Stomach (tissue), 9 donors: ENCODE results near the gene PITX1. TPM values are rescaled to one million over a fixed set of nuclear protein-coding genes. Genes with fewer than 3 reads are reported as not detected.

Source experiments
- DNase-seq, 2 donors: peaks; one replicate each; pipeline versions ENCODE4 v3.0.0 to v3.0.0-alpha.2; 2013 to 2019
- H3K27ac ChIP-seq, 5 donors: fragments of 200-600 bp in 4 of 5; sonication (generic) in 4 of 5; one replicate each; pipeline ENCODE4 v1.5.1; 2013 to 2019; ENCODE audit warnings: mild to moderate bottlenecking in 1 of 5, moderate library complexity in 1 of 5
- H3K27me3 ChIP-seq, 3 donors: fragments of 200-600 bp; sonication (generic); one replicate each; pipeline ENCODE4 v1.5.1; 2017 to 2019; ENCODE audit warnings: mixed run types in 1 of 3
- H3K36me3 ChIP-seq, 4 donors: fragments of 200-600 bp; sonication (generic); 1 replicate in 3 of 4; 2 replicates in 1 of 4; pipeline ENCODE4 v1.5.1; 2016 to 2019
- H3K4me1 ChIP-seq, 4 donors: fragments of 200-600 bp; sonication (generic); one replicate each; pipeline ENCODE4 v1.5.1; 2016 to 2019
- H3K4me3 ChIP-seq, 4 donors: fragments of 200-600 bp; sonication (generic) in 3 of 4; one replicate each; pipeline ENCODE4 v1.5.1; 2016 to 2019; ENCODE audit warnings: mild to moderate bottlenecking in 1 of 4
- H3K9me3 ChIP-seq, 4 donors: fragments of 200-600 bp; sonication (generic); one replicate each; pipeline ENCODE4 v1.5.1; 2016 to 2019
- EP300 ChIP-seq: sonication (generic); formaldehyde crosslinking; IDR thresholded peaks from one replicate; pipeline ENCODE4 v1.6.1; 2017; ENCODE audit warnings: antibody characterized with exemption
- POLR2A ChIP-seq, 4 donors: fragments of 450-650 bp; IDR thresholded peaks; one replicate each; pipeline ENCODE4 v1.6.1; 2016; ENCODE audit warnings: antibody characterized with exemption in 4 of 4, control low read depth in 2 of 4, mild to moderate bottlenecking in 1 of 4, moderate library complexity in 1 of 4
- POLR2AphosphoS5 ChIP-seq, 3 donors: sonication (generic); formaldehyde crosslinking; IDR thresholded peaks; one replicate each; pipeline ENCODE4 v1.6.1; 2016; ENCODE audit warnings: antibody characterized with exemption in 3 of 3
- WGBS, 5 donors: extraction: QIAGEN DNeasy Blood & Tissue Kit in 3 of 5; methylation state at CpG; one replicate each; pipeline versions ENCODE4 v1.1.5 to v1.1.7; 2013 to 2018; 5-methylcytosine and 5-hydroxymethylcytosine counted together
- intact Hi-C: fragments of 100-400 bp; cut with DNase I; formaldehyde crosslinking; loops from one replicate; pipeline ENCODE4 v1.15.1; 2023; ENCODE audit warnings: low total_unique reads
- polyA plus RNA-seq, 3 donors: library from polyadenylated mRNA; stranded (reverse); fragments of 200-250 nt; gene quantifications; one replicate each; pipeline ENCODE4 v1.2.3, GENCODE V29; 2013
- total RNA-seq, 5 donors: library from RNA; depleted of rRNA; stranded (reverse); fragments of >200 nt; gene quantifications; one replicate each; pipeline versions ENCODE4 v1.1.0 to v1.2.3, GENCODE V29; 2014 to 2016
- TF ChIP-seq, protein P1 (sequence below), 7 experiments: fragments of 450-650 bp in 4 of 7; fragments of 200-600 bp in 3 of 7; sonication (generic) in 3 of 7; IDR thresholded peaks; one replicate each; pipeline ENCODE4 v1.5.1; 2016 to 2019; ENCODE audit warnings: antibody characterized with exemption in 7 of 7, control low read depth in 2 of 7, mild to moderate bottlenecking in 1 of 7
- donor health status: healthy with polysubstance abuse.
- donor health status: Bipolar disorder and iron deficiency.
- donor health status: healthy.

PITX1 gene
- total and polyA plus RNA-seq, 8 donors = 30.3 to 149 (median 45.6) TPM

- DNase-seq = no peak
- H3K9me3 ChIP-seq = peaks cover 0 to 8% (median 4%) of the 10 kb centered on the region in 4 donors
- no peak overlapping the region for H3K4me3 ChIP-seq
- WGBS, 5 donors = 72 to 88% (median 82%) methylated on average over 11 of the region's 11 CpGs
- peak overlapping the region in 4 of 5 donors; percentile 86 to 94 (median 94) for H3K27ac ChIP-seq
- H3K27me3 ChIP-seq = peaks cover 6 to 54% (median 28%) of the 10 kb centered on the region in 3 donors
- H3K36me3 ChIP-seq = peaks cover 0 to 8% (median 0%) of the 10 kb centered on the region in 4 donors
- no peak for TF ChIP-seq EP300
- intact Hi-C loops = no loop called here
- peaks cover 19 to 60% (median 36%) of the 10 kb centered on the region in 4 donors for H3K4me1 ChIP-seq
Measured at GRCh38 chr5:135024956-135025729, 8.9 kb downstream of the PITX1 start.

GRCh38 chr5:135020111-135020895 is 13.7 kb downstream of the PITX1 start:
- H3K36me3 ChIP-seq = no peaks in the 10 kb centered on the region
- no peak overlapping the region for H3K4me3 ChIP-seq
- peak overlapping the region in 3 of 5 donors; percentile 3 to 70 (median 57) for H3K27ac ChIP-seq
- DNase-seq = peak in 1 of 2 donors; percentile 15
- peaks cover 0 to 5% (median 0%) of the 10 kb centered on the region in 3 donors for H3K27me3 ChIP-seq
- intact Hi-C loops = no loop called here
- 71 to 91% (median 82%) methylated on average over 16 of the region's 16 CpGs for WGBS, 5 donors
- no peaks in the 10 kb centered on the region for H3K9me3 ChIP-seq
- H3K4me1 ChIP-seq = peaks cover 1 to 52% (median 27%) of the 10 kb centered on the region in 4 donors
- TF ChIP-seq POLR2AphosphoS5 (IDR thresholded peaks at IDR 0.05) = no peak

DNA sequence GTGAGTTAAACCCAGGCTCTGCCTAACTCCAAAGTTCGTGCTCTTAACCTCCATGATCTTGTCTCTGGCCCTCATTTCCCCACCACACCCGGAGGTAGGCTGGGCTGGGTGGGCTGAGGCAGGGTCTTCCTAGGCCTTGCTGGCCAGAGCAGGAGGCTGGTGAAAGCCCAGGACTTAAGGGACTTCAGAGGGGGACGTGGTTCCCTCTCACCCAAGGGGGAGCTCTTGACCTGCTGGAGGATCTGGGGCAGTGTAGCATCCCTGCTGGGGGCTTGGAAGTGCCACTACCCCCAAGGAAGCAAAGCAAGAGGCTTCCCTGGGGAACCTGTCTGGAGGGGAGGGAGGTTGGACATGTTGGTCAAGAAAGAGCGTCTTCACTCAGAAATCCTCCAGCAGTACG is 14.7 kb downstream of the PITX1 start:
- Histone ChIP-seq H3K9me3 (no peaks in the 10 kb centered on the region), H3K27me3 (no peaks in the 10 kb centered on the region), H3K4me1 (peaks cover 7 to 54% (median 33%) of the 10 kb centered on the region in 4 donors), H3K27ac (peak overlapping the region in 2 of 5 donors; percentile 57 to 70), H3K36me3 (no peaks in the 10 kb centered on the region), H3K4me3 (no peak overlapping the region)
- peak in 1 of 2 donors; percentile 20 for DNase-seq
- 80 to 94% (median 88%) methylated on average over 4 to 5 of the region's 5 CpGs for WGBS, 5 donors
- intact Hi-C loops = no loop called here
- TF ChIP-seq POLR2AphosphoS5 (IDR thresholded peaks at IDR 0.05) (no peak), POLR2A (IDR thresholded peaks at IDR 0.05) (no peak), EP300 (no peak)
- TF ChIP-seq, protein P1, sequence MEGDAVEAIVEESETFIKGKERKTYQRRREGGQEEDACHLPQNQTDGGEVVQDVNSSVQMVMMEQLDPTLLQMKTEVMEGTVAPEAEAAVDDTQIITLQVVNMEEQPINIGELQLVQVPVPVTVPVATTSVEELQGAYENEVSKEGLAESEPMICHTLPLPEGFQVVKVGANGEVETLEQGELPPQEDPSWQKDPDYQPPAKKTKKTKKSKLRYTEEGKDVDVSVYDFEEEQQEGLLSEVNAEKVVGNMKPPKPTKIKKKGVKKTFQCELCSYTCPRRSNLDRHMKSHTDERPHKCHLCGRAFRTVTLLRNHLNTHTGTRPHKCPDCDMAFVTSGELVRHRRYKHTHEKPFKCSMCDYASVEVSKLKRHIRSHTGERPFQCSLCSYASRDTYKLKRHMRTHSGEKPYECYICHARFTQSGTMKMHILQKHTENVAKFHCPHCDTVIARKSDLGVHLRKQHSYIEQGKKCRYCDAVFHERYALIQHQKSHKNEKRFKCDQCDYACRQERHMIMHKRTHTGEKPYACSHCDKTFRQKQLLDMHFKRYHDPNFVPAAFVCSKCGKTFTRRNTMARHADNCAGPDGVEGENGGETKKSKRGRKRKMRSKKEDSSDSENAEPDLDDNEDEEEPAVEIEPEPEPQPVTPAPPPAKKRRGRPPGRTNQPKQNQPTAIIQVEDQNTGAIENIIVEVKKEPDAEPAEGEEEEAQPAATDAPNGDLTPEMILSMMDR (IDR thresholded peaks at IDR 0.05) = no peak

GRCh38 chr5:135018457-135018856 is 15.6 kb downstream of the PITX1 start:
- 86 to 94% (median 89%) methylated on average over 4 of the region's 4 CpGs for WGBS, 5 donors
- H3K4me3 ChIP-seq = no peak overlapping the region
- H3K27me3 ChIP-seq = no peaks in the 10 kb centered on the region
- TF ChIP-seq POLR2AphosphoS5 (IDR thresholded peaks at IDR 0.05) (no peak), EP300 (no peak), POLR2A (IDR thresholded peaks at IDR 0.05) (no peak)
- TF ChIP-seq, protein P1 (IDR thresholded peaks at IDR 0.05) = no peak
- H3K9me3 ChIP-seq = no peaks in the 10 kb centered on the region
- H3K4me1 ChIP-seq = peaks cover 14 to 62% (median 41%) of the 10 kb centered on the region in 4 donors
- H3K27ac ChIP-seq = no peak overlapping the region
- intact Hi-C loops = no loop called here
- no peaks in the 10 kb centered on the region for H3K36me3 ChIP-seq
- no peak for DNase-seq

- Histone ChIP-seq H3K4me3 (no peak overlapping the region), H3K9me3 (no peaks in the 10 kb centered on the region), H3K4me1 (peaks cover 14 to 70% (median 45%) of the 10 kb centered on the region in 4 donors), H3K36me3 (no peaks in the 10 kb centered on the region), H3K27me3 (no peaks in the 10 kb centered on the region), H3K27ac (peak overlapping the region in 2 of 5 donors; percentile 15 to 27)
- intact Hi-C loops = no loop called here
- DNase-seq = peak; percentile 32 to 41
- WGBS, 5 donors = 32 to 52% (median 45%) methylated on average over 9 to 11 of the region's 11 CpGs
- no peak for TF ChIP-seq POLR2AphosphoS5 (IDR thresholded peaks at IDR 0.05)
- no peak for TF ChIP-seq POLR2A (IDR thresholded peaks at IDR 0.05)
- TF ChIP-seq, protein P1 (IDR thresholded peaks at IDR 0.05) = no peak
- TF ChIP-seq EP300 = no peak
Measured at GRCh38 chr5:135016861-135017290, 17.2 kb downstream of the PITX1 start.
